ENCODE results near the gene HOXC4.
A peak's percentile ranks its signal among the peaks of the same experiment; 100 is the strongest.

HOXC4 gene

GRCh38 chr12:54029529-54030441 lies 23.9 kb upstream of the HOXC4 start:
- no peak for DNase-seq

GRCh38 chr12:54030442-54030801 lies 23.2 kb upstream of the HOXC4 start:
- DNase-seq, result no peak

- no peak for DNase-seq
Observed at GRCh38 chr12:54030889-54031471, 22.7 kb upstream of the HOXC4 start.

GRCh38 chr12:54031480-54031879 lies 22.2 kb upstream of the HOXC4 start:
- no peak for DNase-seq

- no peak for DNase-seq
Observed at GRCh38 chr12:54032086-54032619, 21.5 kb upstream of the HOXC4 start.

GRCh38 chr12:54032627-54033100 lies 21.0 kb upstream of the HOXC4 start, which contains the start of gene HOXC5:
HOXC5 (plus strand) TSS chr12:54033050; CDS start chr12:54033123, 73 bp downstream.
- peak; percentile 33 to 82 for DNase-seq

GRCh38 chr12:54033106-54033979 lies 20.3 kb upstream of the HOXC4 start:
- no peak for DNase-seq

GRCh38 chr12:54033980-54034784 lies 19.5 kb upstream of the HOXC4 start:
- DNase-seq, result no peak

GRCh38 chr12:54034785-54035310 lies 18.8 kb upstream of the HOXC4 start:
- no peak for DNase-seq

- DNase-seq, result no peak
Observed at GRCh38 chr12:54035568-54036264, 17.9 kb upstream of the HOXC4 start.

GRCh38 chr12:54036620-54037359 lies 16.8 kb upstream of the HOXC4 start:
- DNase-seq, result no peak

GRCh38 chr12:54037360-54038283 lies 16.0 kb upstream of the HOXC4 start:
- DNase-seq, result no peak

GRCh38 chr12:54038284-54038870 lies 15.3 kb upstream of the HOXC4 start:
- no peak for DNase-seq

GRCh38 chr12:54038871-54039414 lies 14.7 kb upstream of the HOXC4 start:
- no peak for DNase-seq

- DNase-seq, result no peak
Observed at GRCh38 chr12:54039417-54040147, 14.1 kb upstream of the HOXC4 start.

GRCh38 chr12:54040148-54040494 lies 13.5 kb upstream of the HOXC4 start:
- DNase-seq, result no peak

GRCh38 chr12:54040648-54041047 lies 13.0 kb upstream of the HOXC4 start:
- no peak for DNase-seq

All from inflammatory macrophage treated with lipopolysaccharide for 1 hour (primary cell).